ENCODE results near the gene CRYZL1. TPM values are rescaled to one million over a fixed set of nuclear protein-coding genes. Genes with fewer than 3 reads are reported as not detected.

Gene CRYZL1
- total and polyA plus RNA-seq, 2 of the 8 experiments (the other 6 are each of a cell fraction or from before 2014, with no cell fraction given), result 15.6 to 15.8 TPM

- Histone ChIP-seq H3K9me3 (ENCODE audit: insufficient read depth in 2 of 2, low read depth in 1 of 2, low read length in 1 of 2) (no peaks in the 10 kb centered on the region), H3K4me2 (ENCODE audit: insufficient read depth in 1 of 2, low read depth in 2 of 2, low read length in 2 of 2) (no peak overlapping the region), H3K56ac (replicated peaks; ENCODE audit: insufficient read length, low read depth, low read length) (no peak overlapping the region), H4K20me1 (replicated peaks in 1 of 2; ENCODE audit: control insufficient read depth in 1 of 2, insufficient read depth in 2 of 2, low read length in 2 of 2) (peaks cover 18 to 28% of the 10 kb centered on the region in 2 experiments), H3K79me1 (ENCODE audit: low read depth, low read length) (peaks cover 7% of the 10 kb centered on the region; the same call in 1 of the 2 replicates), H2BK120ac (replicated peaks; ENCODE audit: low read depth, low read length) (no peak overlapping the region), H3K36me3 (ENCODE audit: control insufficient read depth in 2 of 4, insufficient read depth in 4 of 4, low read length in 3 of 4) (no peaks in the 10 kb centered on the region), H4K91ac (replicated peaks; ENCODE audit: insufficient read length, low read length) (no peak overlapping the region), H3K23me2 (ENCODE audit: low read depth, low read length) (peaks cover 3% of the 10 kb centered on the region; the same call in 1 of the 2 replicates), H3K79me2 (ENCODE audit: control insufficient read depth in 1 of 2, insufficient read depth in 2 of 2, low read length in 2 of 2) (peaks cover 43 to 97% of the 10 kb centered on the region in 2 experiments), H4K5ac (ENCODE audit: insufficient read length, low read depth, low read length) (no peak overlapping the region), H3K4me1 (replicated peaks in 1 of 4; ENCODE audit: control insufficient read depth in 3 of 4, insufficient read depth in 4 of 4, low read length in 3 of 4) (peaks cover 4 to 14% (median 8%) of the 10 kb centered on the region in 4 experiments; a peak in 6 of 7 replicates), H3K27ac (ENCODE audit: low read depth, low read length) (no peak overlapping the region), H2AFZ (ENCODE audit: low read length) (no peak overlapping the region), H2BK5ac (ENCODE audit: low read depth, low read length) (no peak overlapping the region), H3K4ac (replicated peaks; ENCODE audit: insufficient read length, low read depth, low read length) (no peak overlapping the region), H3K4me3 (ENCODE audit: extremely low read depth in 1 of 4, insufficient read depth in 2 of 4, low read depth in 3 of 4, low read length in 4 of 4) (no peak overlapping the region), H2AK5ac (ENCODE audit: low read depth, low read length) (no peak overlapping the region), H3K23ac (ENCODE audit: insufficient read length) (no peak overlapping the region), H2BK20ac (ENCODE audit: low read length) (no peak overlapping the region), H2BK12ac (ENCODE audit: low read depth, low read length) (no peak overlapping the region), H3K27me3 (replicated peaks in 1 of 4; ENCODE audit: control insufficient read depth in 3 of 4, extremely low read depth in 1 of 4, insufficient read depth in 3 of 4, low read length in 3 of 4) (no peaks in the 10 kb centered on the region), H3K9ac (replicated peaks in 1 of 4; ENCODE audit: extremely low read depth in 1 of 4, low read depth in 3 of 4, low read length in 3 of 4) (no peak overlapping the region), H3K14ac (ENCODE audit: insufficient read length) (no peak overlapping the region), H4K8ac (ENCODE audit: extremely low read depth, insufficient read depth, low read length) (no peak overlapping the region), H3K18ac (ENCODE audit: extremely low read depth, low read length) (no peak overlapping the region), H2BK15ac (ENCODE audit: low read length) (no peak overlapping the region)
- TF ChIP-seq CTBP2 (IDR thresholded peaks at IDR 0.05; ENCODE audit: borderline replicate concordance, insufficient read depth, insufficient read length, low read length) (no peak), HDAC2 (IDR thresholded peaks at IDR 0.05; ENCODE audit: borderline replicate concordance in 1 of 2, low read depth in 2 of 2, low read length in 2 of 2) (no peak), EZH2 (IDR thresholded peaks at IDR 0.05; ENCODE audit: low read depth, low read length, severe bottlenecking) (no peak), JUND (IDR thresholded peaks at IDR 0.05; ENCODE audit: low read length) (no peak), ATF2 (IDR thresholded peaks at IDR 0.05; ENCODE audit: low read length) (no peak), EGR1 (IDR thresholded peaks at IDR 0.05; ENCODE audit: borderline replicate concordance, low read depth, low read length) (no peak)
- no peak for DNase-seq (ENCODE audit: low read depth in 1 of 2, low spot score in 2 of 2)
- POLR2A ChIA-PET (ENCODE audit: partially characterized antibody), result no interaction called here
- CTCF ChIA-PET (ENCODE audit: partially characterized antibody), result no interaction called here
- 78% methylated on average over 3 of the region's 3 CpGs; no CpG with 5 or more reads in 1 of the 2 experiments for WGBS, 2 experiments (ENCODE audit: extremely low coverage in 1 of 2, insufficient coverage in 1 of 2, insufficient read length in 1 of 2, insufficient replicate concordance in 2 of 2, low coverage in 1 of 2, low lambda C conversion rate in 2 of 2, missing lambda C conversion rate in 1 of 2)
- FAIRE-seq, result no peak
Measured at GRCh38 chr21:33647587-33647986, 6.0 kb upstream of the CRYZL1 start.

Measured in H1 (cell line).